ENCODE results near the gene RAPGEF3.

- TF ChIP-seq POLR2A (IDR thresholded peaks at IDR 0.05; ENCODE audit: low read length) (no peak), GATA1 (IDR thresholded peaks at IDR 0.05; ENCODE audit: low read depth, low read length) (no peak)
Observed at GRCh38 chr12:47797441-47797840, 38.8 kb upstream of the RAPGEF3 start.

Measured in erythroblast (primary cell).